ENCODE data around the gene ADAMTS14. TPM values are rescaled to one million over a fixed set of nuclear protein-coding genes. Genes with fewer than 3 reads are reported as not detected.

Gene ADAMTS14
- total RNA-seq, 1 donor from 2014 or later = 29.8 TPM

- Mint-ChIP-seq H3K9me3 (ENCODE audit: unreplicated experiment) (peaks cover 5% of the 10 kb centered on the region), H3K4me3 (ENCODE audit: unreplicated experiment) (no peak overlapping the region), H3K4me1 (ENCODE audit: low read depth, unreplicated experiment) (peaks cover 7% of the 10 kb centered on the region), H3K27ac (ENCODE audit: unreplicated experiment) (no peak overlapping the region), H3K36me3 (ENCODE audit: unreplicated experiment) (no peaks in the 10 kb centered on the region), H3K27me3 (ENCODE audit: unreplicated experiment) (peaks cover 8% of the 10 kb centered on the region)
- no peak for TF ChIP-seq CTCF (IDR thresholded peaks at IDR 0.05; ENCODE audit: partially characterized antibody, unreplicated experiment)
- no peak for DNase-seq
These were observed 62.9 kb downstream of the ADAMTS14 start for GRCh38 chr10:70735161-70735560.

GRCh38 chr10:70736525-70736924 lies 64.2 kb downstream of the ADAMTS14 start:
- no peak overlapping the region for H3K4me3 Mint-ChIP-seq (ENCODE audit: unreplicated experiment)
- no peak for DNase-seq

GRCh38 chr10:70737250-70737649 lies 64.9 kb downstream of the ADAMTS14 start:
- Mint-ChIP-seq H3K36me3 (ENCODE audit: unreplicated experiment) (no peaks in the 10 kb centered on the region), H3K9me3 (ENCODE audit: unreplicated experiment) (peaks cover under 1% of the 10 kb centered on the region), H3K27me3 (ENCODE audit: unreplicated experiment) (peaks cover 12% of the 10 kb centered on the region), H3K4me1 (ENCODE audit: low read depth, unreplicated experiment) (peaks cover 6% of the 10 kb centered on the region), H3K27ac (ENCODE audit: unreplicated experiment) (no peak overlapping the region), H3K4me3 (ENCODE audit: unreplicated experiment) (no peak overlapping the region)
- DNase-seq = no peak
- TF ChIP-seq CTCF (IDR thresholded peaks at IDR 0.05; ENCODE audit: partially characterized antibody, unreplicated experiment) = no peak

More at GRCh38 chr10:70736525-70736924, 64.2 kb downstream of the ADAMTS14 start:
- peaks cover 6% of the 10 kb centered on the region for H3K4me1 Mint-ChIP-seq (ENCODE audit: low read depth, unreplicated experiment)
- H3K27me3 Mint-ChIP-seq (ENCODE audit: unreplicated experiment) = peaks cover 10% of the 10 kb centered on the region
- no peak overlapping the region for H3K27ac Mint-ChIP-seq (ENCODE audit: unreplicated experiment)
- peaks cover 4% of the 10 kb centered on the region for H3K9me3 Mint-ChIP-seq (ENCODE audit: unreplicated experiment)
- no peak for TF ChIP-seq CTCF (IDR thresholded peaks at IDR 0.05; ENCODE audit: partially characterized antibody, unreplicated experiment)
- no peaks in the 10 kb centered on the region for H3K36me3 Mint-ChIP-seq (ENCODE audit: unreplicated experiment)

DNA sequence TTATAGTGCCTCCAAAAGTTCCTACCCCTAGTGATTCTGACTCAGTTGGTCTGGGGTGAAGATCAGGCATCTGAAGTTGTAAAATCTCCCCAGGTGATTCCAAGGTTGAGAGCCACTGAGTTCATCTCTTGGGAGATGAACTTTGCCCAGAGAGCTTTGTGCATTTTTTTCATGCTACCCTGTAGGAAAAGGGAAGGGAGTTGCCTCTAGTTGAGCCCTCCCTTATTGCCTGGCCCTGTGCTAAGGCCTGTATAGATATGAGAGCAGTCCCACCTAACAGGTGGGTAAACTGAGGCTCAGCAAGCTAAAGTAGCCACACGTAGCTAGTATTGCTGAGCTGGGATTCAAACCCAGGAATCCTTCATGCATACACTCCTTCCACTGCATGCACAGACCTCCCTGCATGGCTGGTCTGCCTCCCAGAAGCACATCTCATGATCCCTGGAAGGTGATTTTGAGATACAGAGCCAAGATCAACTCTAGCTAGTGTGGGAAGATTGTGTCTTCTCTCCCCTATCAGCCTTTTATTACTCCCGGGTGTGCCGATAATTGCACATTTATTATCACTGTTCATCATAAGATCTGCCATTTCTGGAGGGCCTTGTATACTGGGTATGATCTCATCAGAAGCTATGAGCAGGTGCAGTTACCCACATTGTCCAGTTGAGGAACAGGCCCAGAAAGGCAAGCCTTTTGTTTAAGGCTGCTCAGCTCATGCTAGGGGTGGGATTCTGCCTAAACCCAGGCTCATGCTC lies 65.9 kb downstream of the ADAMTS14 start:
- H3K27me3 Mint-ChIP-seq (ENCODE audit: unreplicated experiment) = peaks cover 12% of the 10 kb centered on the region
- TF ChIP-seq CTCF (IDR thresholded peaks at IDR 0.05; ENCODE audit: partially characterized antibody, unreplicated experiment) = no peak
- no peaks in the 10 kb centered on the region for H3K36me3 Mint-ChIP-seq (ENCODE audit: unreplicated experiment)
- H3K4me1 Mint-ChIP-seq (ENCODE audit: low read depth, unreplicated experiment) = peaks cover 6% of the 10 kb centered on the region
- no peak overlapping the region for H3K27ac Mint-ChIP-seq (ENCODE audit: unreplicated experiment)
- H3K4me3 Mint-ChIP-seq (ENCODE audit: unreplicated experiment) = no peak overlapping the region
- no peak for DNase-seq
- H3K9me3 Mint-ChIP-seq (ENCODE audit: unreplicated experiment) = no peaks in the 10 kb centered on the region

GRCh38 chr10:70738761-70739121 lies 66.4 kb downstream of the ADAMTS14 start:
- Mint-ChIP-seq H3K9me3 (ENCODE audit: unreplicated experiment) (no peaks in the 10 kb centered on the region), H3K27ac (ENCODE audit: unreplicated experiment) (no peak overlapping the region), H3K4me1 (ENCODE audit: low read depth, unreplicated experiment) (peaks cover 6% of the 10 kb centered on the region), H3K36me3 (ENCODE audit: unreplicated experiment) (no peaks in the 10 kb centered on the region), H3K27me3 (ENCODE audit: unreplicated experiment) (peaks cover 9% of the 10 kb centered on the region), H3K4me3 (ENCODE audit: unreplicated experiment) (no peak overlapping the region)
- TF ChIP-seq CTCF (IDR thresholded peaks at IDR 0.05; ENCODE audit: partially characterized antibody, unreplicated experiment) = no peak
- DNase-seq = no peak

Measured in glutamatergic neuron (in vitro differentiated cells).